ENCODE measurements around the gene SLC1A2. TPM values are rescaled to one million over a fixed set of nuclear protein-coding genes. Genes with fewer than 3 reads are reported as not detected.
"Not testable (repeated sequence)": the region's sequence is repeated elsewhere in the genome, so short reads cannot be mapped to it uniquely, and the experiment has no call there.

The SLC1A2 gene
- total and polyA plus RNA-seq, 7 experiments from 2014 or later: 0.13 to 0.69 (median 0.24) TPM; not detected in 4

DNA sequence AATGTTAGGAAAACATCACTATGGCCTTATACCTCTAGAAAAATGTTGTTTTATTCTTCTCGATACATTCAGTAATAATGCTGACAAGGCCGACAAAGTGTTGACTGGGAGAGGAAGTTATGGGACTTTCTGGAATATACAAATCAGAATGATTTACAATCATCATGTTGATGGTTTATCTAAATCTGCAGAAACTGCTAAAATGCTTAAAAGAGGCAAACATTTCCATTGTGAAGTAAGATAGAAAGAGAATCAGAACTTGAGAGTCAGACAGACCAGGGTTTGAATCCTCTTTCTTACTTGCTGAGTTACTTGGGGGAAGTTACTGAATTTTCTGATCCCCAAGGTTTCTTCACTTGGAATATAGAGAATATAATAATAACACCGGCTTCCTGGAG, 191.0 kb downstream of the SLC1A2 start:
- ATAC-seq (peak; percentile 3), DNase-seq (no peak)
- H3K4me1 Mint-ChIP-seq: peaks cover 4 to 52% (median 25%) of the 10 kb centered on the region in 7 donors
- peaks cover 0 to 3% (median 0%) of the 10 kb centered on the region in 3 experiments for H3K9me3 ChIP-seq (ENCODE audit: control insufficient read depth in 2 of 3, low read length in 3 of 3)
- H3K27me3 ChIP-seq (ENCODE audit: control insufficient read depth in 2 of 2, insufficient read depth in 2 of 2, low read length in 2 of 2): no peaks in the 10 kb centered on the region
- no peaks in the 10 kb centered on the region for H3K4me1 ChIP-seq (ENCODE audit: control insufficient read depth in 2 of 2, insufficient read depth in 2 of 2, low read length in 2 of 2)
- intact Hi-C loops (cut with micrococcal nuclease): no loop called here
- H3K27ac ChIP-seq (ENCODE audit: low read depth, low read length): no peak overlapping the region
- peaks cover 0 to 20% (median 6%) of the 10 kb centered on the region in 11 donors for H3K9me3 Mint-ChIP-seq
- H3K27ac Mint-ChIP-seq: peak overlapping the region in 7 of 9 donors; percentile 27 to 80 (median 62)
- ChIA-PET POLR2A (interaction anchor here (1.0 kb wide), 1 partner anchor 73 kb away, joined by 3 read pairs; no protein-coding TSS in a partner anchor), CTCF (no interaction called here)
- H3K36me3 Mint-ChIP-seq: peaks cover 65 to 89% (median 83%) of the 10 kb centered on the region in 5 donors
- peaks cover 43 to 85% (median 43%) of the 10 kb centered on the region in 3 experiments for H3K36me3 ChIP-seq (ENCODE audit: control insufficient read depth in 2 of 3, insufficient read depth in 3 of 3, low read length in 3 of 3)
- no peak overlapping the region for H3K4me3 Mint-ChIP-seq
- no peak overlapping the region for H3K4me3 ChIP-seq (ENCODE audit: low read length)
- H3K27me3 Mint-ChIP-seq: no peaks in the 10 kb centered on the region

DNA sequence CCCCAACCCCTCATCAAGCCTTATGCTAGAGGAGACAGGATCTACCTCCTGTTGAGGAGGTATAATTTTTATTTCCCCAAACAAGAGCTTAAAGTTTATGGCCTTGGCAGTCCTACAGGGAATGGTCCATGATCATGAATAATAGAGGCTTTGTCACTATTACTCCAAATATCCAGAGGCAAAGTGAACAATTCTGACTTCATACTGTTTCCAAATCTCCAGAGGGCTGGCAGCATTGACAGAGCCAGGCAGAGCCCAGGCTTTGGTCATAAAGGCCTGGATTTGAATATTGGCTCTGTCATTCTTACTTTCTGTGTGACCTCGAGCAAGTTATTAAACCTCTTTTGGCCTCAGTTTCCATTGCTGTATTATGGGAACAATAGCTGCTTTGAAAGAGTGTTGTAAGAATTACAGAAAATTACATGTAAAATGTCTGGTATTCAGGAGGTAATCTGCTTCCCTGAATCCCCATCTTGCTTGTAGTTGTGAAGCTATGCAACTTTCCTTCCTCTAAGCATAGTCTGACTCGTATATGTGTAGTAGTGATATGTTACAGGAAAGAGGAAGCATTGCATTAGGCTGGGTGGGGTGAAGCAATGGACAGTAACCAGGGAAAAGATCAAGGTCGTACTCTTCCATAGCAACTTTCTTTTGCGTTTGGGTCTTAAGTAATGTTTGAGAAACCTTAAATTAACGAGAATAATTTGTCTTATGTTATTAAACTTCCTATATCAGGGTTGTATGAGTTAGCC, 191.6 kb downstream of the SLC1A2 start:
- peak; percentile 81 for ATAC-seq

DNA sequence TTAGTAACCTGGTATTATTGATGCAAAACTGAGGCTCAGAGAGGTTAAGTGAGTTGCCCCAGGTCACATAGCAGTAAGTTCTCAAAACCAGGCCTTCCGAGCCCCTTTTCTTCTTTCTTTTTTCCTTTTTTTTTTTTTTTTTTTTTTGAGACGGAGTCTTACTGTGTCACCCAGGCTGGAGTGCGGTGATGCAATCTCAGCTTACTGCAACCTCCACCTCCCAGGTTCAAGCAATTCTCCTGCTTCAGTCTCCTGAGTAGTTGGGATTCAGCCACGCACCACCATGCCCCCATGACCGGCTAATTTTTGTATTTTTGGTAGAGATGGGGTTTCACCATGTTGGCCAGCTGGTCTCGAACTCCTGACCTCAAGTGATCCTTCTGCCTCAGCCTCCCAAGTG, 192.6 kb downstream of the SLC1A2 start:
- H3K4me1 ChIP-seq (ENCODE audit: control insufficient read depth in 2 of 2, insufficient read depth in 2 of 2, low read length in 2 of 2); H3K9me3 ChIP-seq (ENCODE audit: control insufficient read depth in 2 of 3, low read length in 3 of 3); H3K4me3 Mint-ChIP-seq; H3K4me3 ChIP-seq (ENCODE audit: low read length); H3K9me3 Mint-ChIP-seq; intact Hi-C loops (cut with micrococcal nuclease); H3K27me3 Mint-ChIP-seq; ATAC-seq; H3K27ac ChIP-seq (ENCODE audit: low read depth, low read length); DNase-seq; H3K27me3 ChIP-seq (ENCODE audit: control insufficient read depth in 2 of 2, insufficient read depth in 2 of 2, low read length in 2 of 2); POLR2A ChIA-PET: not testable (repeated sequence)
- Mint-ChIP-seq H3K4me1 (peaks cover 2 to 46% (median 18%) of the 10 kb centered on the region in 7 donors), H3K36me3 (peaks cover 65 to 91% (median 84%) of the 10 kb centered on the region in 5 donors), H3K27ac (peak overlapping the region in 7 of 9 donors; percentile 57 to 86 (median 78))
- CTCF ChIA-PET: interaction anchor here (0.7 kb wide), 2 partner anchors 38 to 79 kb away, joined by 3 to 5 read pairs; no protein-coding TSS in a partner anchor
- H3K36me3 ChIP-seq (ENCODE audit: control insufficient read depth in 2 of 3, insufficient read depth in 3 of 3, low read length in 3 of 3): peaks cover 56 to 99% (median 57%) of the 10 kb centered on the region in 3 experiments

More for the DNA sequence above, 191.6 kb downstream of the SLC1A2 start:
- peak overlapping the region in 8 of 9 donors; percentile 3 to 80 (median 70) for H3K27ac Mint-ChIP-seq
- Histone ChIP-seq H3K27me3 (ENCODE audit: control insufficient read depth in 2 of 2, insufficient read depth in 2 of 2, low read length in 2 of 2) (no peaks in the 10 kb centered on the region), H3K36me3 (ENCODE audit: control insufficient read depth in 2 of 3, insufficient read depth in 3 of 3, low read length in 3 of 3) (peaks cover 49 to 91% (median 49%) of the 10 kb centered on the region in 3 experiments), H3K4me1 (ENCODE audit: control insufficient read depth in 2 of 2, insufficient read depth in 2 of 2, low read length in 2 of 2) (no peaks in the 10 kb centered on the region), H3K4me3 (ENCODE audit: low read length) (no peak overlapping the region), H3K9me3 (ENCODE audit: control insufficient read depth in 2 of 3, low read length in 3 of 3) (no peaks in the 10 kb centered on the region), H3K27ac (ENCODE audit: low read depth, low read length) (no peak overlapping the region)
- H3K9me3 Mint-ChIP-seq: peaks cover 0 to 14% (median 7%) of the 10 kb centered on the region in 11 donors
- ChIA-PET CTCF (no interaction called here), POLR2A (no interaction called here)
- H3K27me3 Mint-ChIP-seq: no peaks in the 10 kb centered on the region
- no peak for DNase-seq
- intact Hi-C loops (cut with micrococcal nuclease): no loop called here
- peaks cover 68 to 93% (median 87%) of the 10 kb centered on the region in 5 donors for H3K36me3 Mint-ChIP-seq
- H3K4me3 Mint-ChIP-seq: no peak overlapping the region
- peaks cover 3 to 47% (median 25%) of the 10 kb centered on the region in 7 donors for H3K4me1 Mint-ChIP-seq

DNA sequence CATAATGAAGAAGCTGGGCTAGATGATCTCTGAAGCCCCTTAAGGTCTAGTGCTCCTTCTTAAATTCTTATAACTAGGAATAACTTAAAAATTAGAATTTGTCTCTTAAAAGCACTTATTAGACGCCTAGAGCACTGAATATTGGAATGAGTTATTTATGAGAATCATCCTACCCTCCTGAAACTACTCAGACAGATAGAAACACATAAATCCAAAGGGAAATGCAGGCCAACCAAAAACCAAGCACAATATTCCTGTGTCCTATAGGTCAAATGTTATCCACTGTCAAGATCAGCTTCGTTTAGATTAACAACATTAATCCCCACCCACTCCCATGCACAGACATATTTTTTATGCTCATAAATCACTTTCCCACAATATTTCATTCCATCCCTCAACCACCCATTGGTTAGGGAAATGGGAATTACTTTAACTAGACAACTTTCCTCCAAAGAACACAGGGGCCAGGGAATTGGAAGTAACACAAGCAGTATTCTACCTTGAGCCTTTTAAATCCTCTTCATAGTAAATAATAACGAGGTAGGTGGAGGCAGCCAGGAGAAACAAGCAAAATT, 193.3 kb downstream of the SLC1A2 start:
- H3K36me3 ChIP-seq (ENCODE audit: control insufficient read depth in 2 of 3, insufficient read depth in 3 of 3, low read length in 3 of 3): peaks cover 63 to 99% (median 63%) of the 10 kb centered on the region in 3 experiments
- no peaks in the 10 kb centered on the region for H3K27me3 ChIP-seq (ENCODE audit: control insufficient read depth in 2 of 2, insufficient read depth in 2 of 2, low read length in 2 of 2)
- H3K4me1 ChIP-seq (ENCODE audit: control insufficient read depth in 2 of 2, insufficient read depth in 2 of 2, low read length in 2 of 2): no peaks in the 10 kb centered on the region
- ATAC-seq (no peak), DNase-seq (no peak)
- no peaks in the 10 kb centered on the region for H3K9me3 ChIP-seq (ENCODE audit: control insufficient read depth in 2 of 3, low read length in 3 of 3)
- H3K4me3 ChIP-seq (ENCODE audit: low read length): no peak overlapping the region
- Mint-ChIP-seq H3K4me1 (peaks cover 2 to 49% (median 20%) of the 10 kb centered on the region in 7 donors), H3K36me3 (peaks cover 65 to 91% (median 84%) of the 10 kb centered on the region in 5 donors), H3K4me3 (peak overlapping the region in 1 of 10 donors; percentile 4), H3K27ac (peak overlapping the region in 8 of 9 donors; percentile 31 to 86 (median 74)), H3K27me3 (no peaks in the 10 kb centered on the region), H3K9me3 (peaks cover 0 to 8% (median 0%) of the 10 kb centered on the region in 11 donors)
- POLR2A ChIA-PET: no interaction called here
- H3K27ac ChIP-seq (ENCODE audit: low read depth, low read length): no peak overlapping the region
- CTCF ChIA-PET: interaction anchor here (0.7 kb wide), 1 partner anchor 79 kb away, joined by 3 read pairs; no protein-coding TSS in a partner anchor
- intact Hi-C loops (cut with micrococcal nuclease): no loop called here

DNA sequence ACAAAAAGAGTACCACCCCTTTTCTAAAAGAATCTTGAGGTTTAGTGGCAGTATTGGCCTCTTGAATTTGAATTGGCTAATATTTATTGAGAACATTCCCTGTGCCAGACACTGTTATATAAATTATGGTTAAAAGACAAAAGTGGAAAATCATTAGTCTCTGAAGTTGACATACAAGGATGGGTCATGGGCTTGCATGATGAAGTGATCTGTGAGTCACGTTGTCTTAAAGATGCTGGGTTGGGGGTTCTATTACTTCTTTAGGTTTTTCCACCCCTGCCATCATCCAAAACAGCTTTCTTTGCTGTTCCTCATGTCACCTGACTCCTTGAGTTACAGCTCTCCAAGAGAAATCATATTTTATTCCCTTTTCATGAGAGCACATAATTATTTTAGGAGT, 195.4 kb downstream of the SLC1A2 start:
- POLR2A ChIA-PET: interaction anchor here (0.5 to 1.3 kb wide), 2 partner anchors 81 to 98 kb away, joined by 3 read pairs; no protein-coding TSS in a partner anchor
- Histone ChIP-seq H3K36me3 (ENCODE audit: control insufficient read depth in 2 of 3, insufficient read depth in 3 of 3, low read length in 3 of 3) (peaks cover 68 to 96% (median 68%) of the 10 kb centered on the region in 3 experiments), H3K4me3 (ENCODE audit: low read length) (no peak overlapping the region), H3K27me3 (ENCODE audit: control insufficient read depth in 2 of 2, insufficient read depth in 2 of 2, low read length in 2 of 2) (no peaks in the 10 kb centered on the region), H3K4me1 (ENCODE audit: control insufficient read depth in 2 of 2, insufficient read depth in 2 of 2, low read length in 2 of 2) (no peaks in the 10 kb centered on the region), H3K9me3 (ENCODE audit: control insufficient read depth in 2 of 3, low read length in 3 of 3) (no peaks in the 10 kb centered on the region), H3K27ac (ENCODE audit: low read depth, low read length) (no peak overlapping the region)
- ATAC-seq: no peak
- CTCF ChIA-PET: no interaction called here
- Mint-ChIP-seq H3K9me3 (peaks cover 0 to 2% (median 0%) of the 10 kb centered on the region in 11 donors), H3K36me3 (peaks cover 53 to 85% (median 79%) of the 10 kb centered on the region in 5 donors), H3K27ac (peak overlapping the region in 5 of 9 donors; percentile 18 to 83 (median 42)), H3K4me1 (peaks cover 5 to 47% (median 28%) of the 10 kb centered on the region in 7 donors), H3K27me3 (no peaks in the 10 kb centered on the region), H3K4me3 (no peak overlapping the region)
- intact Hi-C loops (cut with micrococcal nuclease): no loop called here
- DNase-seq: no peak

DNA sequence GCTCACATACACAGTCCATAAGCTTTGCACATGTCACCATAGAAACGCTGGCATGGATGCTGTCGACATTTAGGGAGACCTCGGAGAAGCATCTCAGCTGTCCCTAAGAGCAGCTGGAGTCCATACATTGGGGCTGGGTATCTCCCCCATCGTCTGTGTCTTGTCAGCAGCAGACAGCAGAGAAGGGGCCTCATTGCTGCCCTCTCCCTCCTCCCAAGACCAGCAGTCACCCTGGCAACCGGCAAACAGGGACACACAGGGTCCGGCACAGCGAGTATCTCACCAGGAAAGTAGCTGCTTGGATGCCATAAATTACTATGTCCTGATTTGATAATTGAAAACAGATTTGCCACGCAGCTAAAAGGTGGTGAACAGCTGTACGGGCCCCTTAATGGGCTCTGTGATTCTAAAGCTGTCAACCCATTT, 196.0 kb downstream of the SLC1A2 start:
- no peaks in the 10 kb centered on the region for H3K9me3 ChIP-seq (ENCODE audit: control insufficient read depth in 2 of 3, low read length in 3 of 3)
- no peak overlapping the region for H3K4me3 ChIP-seq (ENCODE audit: low read length)
- no peaks in the 10 kb centered on the region for H3K27me3 ChIP-seq (ENCODE audit: control insufficient read depth in 2 of 2, insufficient read depth in 2 of 2, low read length in 2 of 2)
- H3K36me3 ChIP-seq (ENCODE audit: control insufficient read depth in 2 of 3, insufficient read depth in 3 of 3, low read length in 3 of 3): peaks cover 66 to 96% (median 70%) of the 10 kb centered on the region in 3 experiments
- Mint-ChIP-seq H3K4me3 (no peak overlapping the region), H3K36me3 (peaks cover 48 to 84% (median 80%) of the 10 kb centered on the region in 5 donors), H3K4me1 (peaks cover 5 to 50% (median 30%) of the 10 kb centered on the region in 7 donors), H3K9me3 (peaks cover 0 to 2% (median 0%) of the 10 kb centered on the region in 11 donors), H3K27me3 (no peaks in the 10 kb centered on the region), H3K27ac (peak overlapping the region in 7 of 9 donors; percentile 28 to 70 (median 51))
- ATAC-seq (no peak), DNase-seq (no peak)
- ChIA-PET CTCF (interaction anchor here (1.2 kb wide), 1 partner anchor 60 kb away, joined by 4 read pairs; no protein-coding TSS in a partner anchor), POLR2A (interaction anchor here (0.5 to 1.3 kb wide), 3 partner anchors 10 to 98 kb away, joined by 3 read pairs; no protein-coding TSS in a partner anchor)
- no peaks in the 10 kb centered on the region for H3K4me1 ChIP-seq (ENCODE audit: control insufficient read depth in 2 of 2, insufficient read depth in 2 of 2, low read length in 2 of 2)
- intact Hi-C loops (cut with micrococcal nuclease): no loop called here
- no peak overlapping the region for H3K27ac ChIP-seq (ENCODE audit: low read depth, low read length)
